SK-N-SH (cell line): ENCODE results near the gene SUPT5H. TPM values are rescaled to one million over a fixed set of nuclear protein-coding genes. Genes with fewer than 3 reads are reported as not detected.

ENCODE experiments used
- CTCF ChIA-PET: fragments of 300-600, 350-600 bp; formaldehyde crosslinking; extraction: SDS; loops from one replicate; lab custom pipeline; 2021; lab: Yijun Ruan, JAX
- POLR2A ChIA-PET: fragments of 350-600 bp; sonication (Branson Sonifier 250); formaldehyde crosslinking; extraction: SDS; loops from one replicate; lab custom pipeline; 2020; ENCODE audit warnings: antibody characterized with exemption, inconsistent platforms; lab: Yijun Ruan, JAX
- DNase-seq: peaks from one replicate; pipeline ENCODE4 v3.0.0; 2012
- H2AFZ ChIP-seq: fragments of 200-600 bp; sonication (generic); 2 replicates; pipeline ENCODE4 v1.8.1; 2016; ENCODE audit warnings: antibody characterized with exemption, mild to moderate bottlenecking, low read depth
- H3F3A ChIP-seq: fragments of 200-600 bp; sonication (generic); replicated peaks from 2 replicates; pipeline ENCODE3; 2016; ENCODE audit warnings: antibody characterized with exemption, mild to moderate bottlenecking; ENCODE audit not compliant: insufficient read depth
- H3K27ac ChIP-seq, 2 experiments: fragments of 200-500 bp in 1 of 2; fragments of 200-600 bp in 1 of 2; sonication (Bioruptor generic) in 1 of 2; sonication (generic), shearing (Covaris generic) in 1 of 2; 2 replicates each; pipeline versions ENCODE4 v1.5.1 to v1.6.1; 2014 to 2016; ENCODE audit warnings: low read depth in 2 of 2, inconsistent platforms in 1 of 2, low read length in 1 of 2, mild to moderate bottlenecking in 1 of 2, mixed read lengths in 1 of 2
- H3K27me3 ChIP-seq: fragments of 200-600 bp; sonication (generic), shearing (Covaris generic); 2 replicates; pipeline ENCODE4 v1.6.1; 2016; ENCODE audit warnings: mixed run types; ENCODE audit not compliant: insufficient read depth
- H3K36me3 ChIP-seq, 2 experiments: fragments of 200-500 bp in 1 of 2; fragments of 200-600 bp in 1 of 2; sonication (Bioruptor generic) in 1 of 2; sonication (generic) in 1 of 2; replicated peaks in 1 of 2; 2 replicates each; pipeline versions ENCODE3 to v1.5.1; 2014 to 2016; ENCODE audit warnings: low read length in 1 of 2, mild to moderate bottlenecking in 1 of 2; ENCODE audit not compliant: insufficient read depth in 2 of 2, control insufficient read depth in 1 of 2
- H3K4me1 ChIP-seq, 2 experiments: fragments of 200-500 bp in 1 of 2; fragments of 200-600 bp in 1 of 2; sonication (Bioruptor generic) in 1 of 2; sonication (generic), shearing (Covaris generic) in 1 of 2; 2 replicates each; pipeline versions ENCODE4 v1.5.1 to v1.6.1; 2014 to 2016; ENCODE audit warnings: low read depth in 1 of 2, low read length in 1 of 2, mixed run types in 1 of 2; ENCODE audit not compliant: insufficient read depth in 2 of 2, control insufficient read depth in 1 of 2
- H3K4me2 ChIP-seq: fragments of 200-600 bp; sonication (generic), shearing (Covaris generic); 2 replicates; pipeline ENCODE4 v1.6.1; 2017; ENCODE audit warnings: mixed run types
- H3K4me3 ChIP-seq, 2 experiments: fragments of 200-500 bp in 1 of 2; fragments of 200-600 bp in 1 of 2; sonication (Bioruptor generic) in 1 of 2; sonication (generic), shearing (Covaris generic) in 1 of 2; 2 replicates each; pipeline versions ENCODE4 v1.5.1 to v1.8.1; 2014 to 2016; ENCODE audit warnings: low read depth in 2 of 2, inconsistent platforms in 1 of 2, low read length in 1 of 2, mild to moderate bottlenecking in 1 of 2, mixed read lengths in 1 of 2, moderate library complexity in 1 of 2
- H3K79me2 ChIP-seq: fragments of 200-600 bp; sonication (generic); 2 replicates; pipeline ENCODE4 v1.8.1; 2017; ENCODE audit warnings: mild to moderate bottlenecking; ENCODE audit not compliant: insufficient read depth
- H3K9ac ChIP-seq: fragments of 200-600 bp; sonication (generic); 2 replicates; pipeline ENCODE4 v1.6.1; 2017; ENCODE audit warnings: mixed run types
- H3K9me2 ChIP-seq: fragments of 200-600 bp; sonication (generic); 2 replicates; pipeline ENCODE4 v1.6.1; 2017; ENCODE audit warnings: mixed run types
- H3K9me3 ChIP-seq: fragments of 200-600 bp; sonication (generic); 2 replicates; pipeline ENCODE4 v1.6.1; 2017; ENCODE audit warnings: mixed run types, mild to moderate bottlenecking, moderate library complexity
- H4K20me1 ChIP-seq: fragments of 200-600 bp; sonication (generic); 2 replicates; pipeline ENCODE4 v1.6.1; 2017; ENCODE audit warnings: mild to moderate bottlenecking, mixed run types; ENCODE audit not compliant: insufficient read depth
- CHD2 ChIP-seq: fragments of 150-350 bp; IDR thresholded peaks from 2 replicates; pipeline ENCODE4 v1.6.1; 2018; ENCODE audit warnings: low read length; ENCODE audit not compliant: partially characterized antibody
- CTCF ChIP-seq: fragments of 200-600 bp; sonication (generic); IDR thresholded peaks from 2 replicates; pipeline ENCODE4 v1.6.1; 2017; ENCODE audit warnings: antibody characterized with exemption, mild to moderate bottlenecking, moderate library complexity
- EP300 ChIP-seq, 2 experiments: IDR thresholded peaks; 2 replicates each; pipeline versions ENCODE4 v1.4.0 to v1.6.1; 2012; ENCODE audit warnings: borderline replicate concordance in 1 of 2, low read depth in 1 of 2, low read length in 1 of 2
- GABPA ChIP-seq: IDR thresholded peaks from 2 replicates; pipeline ENCODE4 v1.4.0; 2012; ENCODE audit warnings: low read depth, mild to moderate bottlenecking
- MEF2A ChIP-seq: IDR thresholded peaks from 2 replicates; pipeline ENCODE4 v1.4.0; 2012; ENCODE audit warnings: low read depth, borderline replicate concordance
- NRF1 ChIP-seq: IDR thresholded peaks from 2 replicates; pipeline ENCODE4 v1.6.1; 2012; ENCODE audit warnings: low read depth, mild to moderate bottlenecking, low read length
- PBX3 ChIP-seq: IDR thresholded peaks from 2 replicates; pipeline ENCODE4; 2012
- POLR2AphosphoS5 ChIP-seq: IDR thresholded peaks from 2 replicates; pipeline ENCODE4 v1.6.1; 2012; ENCODE audit warnings: low read depth, low read length
- RAD21 ChIP-seq: IDR thresholded peaks from 2 replicates; pipeline ENCODE4 v1.6.1; 2012; ENCODE audit warnings: mild to moderate bottlenecking, low read length
- RCOR1 ChIP-seq: fragments of 150-350 bp; IDR thresholded peaks from 2 replicates; pipeline ENCODE4 v1.6.1; 2017; ENCODE audit warnings: antibody characterized with exemption, low read length
- RFX5 ChIP-seq: IDR thresholded peaks from 2 replicates; pipeline ENCODE4 v1.6.1; 2012; ENCODE audit warnings: mild to moderate bottlenecking, improper control_type of control experiment, low read length
- SIN3A ChIP-seq: IDR thresholded peaks from 2 replicates; pipeline ENCODE4 v1.6.1; 2012; ENCODE audit warnings: low read depth, mild to moderate bottlenecking, low read length, moderate library complexity, borderline replicate concordance
- SMC3 ChIP-seq: IDR thresholded peaks from 2 replicates; pipeline ENCODE4 v1.6.1; 2012; ENCODE audit warnings: low read depth, low read length, improper control_type of control experiment
- WGBS: methylation state at CpG from one replicate; pipeline ENCODE4 v1.1.6; 2017; ENCODE audit warnings: low lambda C conversion rate; 5-methylcytosine and 5-hydroxymethylcytosine counted together
- polyA plus RNA-seq, 3 experiments: library from polyadenylated mRNA; depleted of rRNA; stranded (reverse); fragments of >200 nt; gene quantifications; 2 replicates each; pipeline ENCODE4 v1.2.3, GENCODE V29; 2012
- TF ChIP-seq, protein P1 (sequence below): IDR thresholded peaks from 2 replicates; pipeline ENCODE4 v1.4.0; 2012; ENCODE audit warnings: low read depth, borderline replicate concordance
- TF ChIP-seq, protein P2 (sequence below): IDR thresholded peaks from 2 replicates; pipeline ENCODE4 v1.4.0; 2012; ENCODE audit warnings: low read depth, borderline replicate concordance
- TF ChIP-seq, protein P3 (sequence below): IDR thresholded peaks from 2 replicates; pipeline ENCODE4 v1.4.0; 2012; ENCODE audit warnings: low read depth

Gene SUPT5H
- polyA plus RNA-seq, 1 of the 3 experiments (the other 2 are of a cell fraction) = 137 TPM

GRCh38 chr19:39445196-39446111, at the start of gene SUPT5H (continued):
- TF ChIP-seq, protein P1, sequence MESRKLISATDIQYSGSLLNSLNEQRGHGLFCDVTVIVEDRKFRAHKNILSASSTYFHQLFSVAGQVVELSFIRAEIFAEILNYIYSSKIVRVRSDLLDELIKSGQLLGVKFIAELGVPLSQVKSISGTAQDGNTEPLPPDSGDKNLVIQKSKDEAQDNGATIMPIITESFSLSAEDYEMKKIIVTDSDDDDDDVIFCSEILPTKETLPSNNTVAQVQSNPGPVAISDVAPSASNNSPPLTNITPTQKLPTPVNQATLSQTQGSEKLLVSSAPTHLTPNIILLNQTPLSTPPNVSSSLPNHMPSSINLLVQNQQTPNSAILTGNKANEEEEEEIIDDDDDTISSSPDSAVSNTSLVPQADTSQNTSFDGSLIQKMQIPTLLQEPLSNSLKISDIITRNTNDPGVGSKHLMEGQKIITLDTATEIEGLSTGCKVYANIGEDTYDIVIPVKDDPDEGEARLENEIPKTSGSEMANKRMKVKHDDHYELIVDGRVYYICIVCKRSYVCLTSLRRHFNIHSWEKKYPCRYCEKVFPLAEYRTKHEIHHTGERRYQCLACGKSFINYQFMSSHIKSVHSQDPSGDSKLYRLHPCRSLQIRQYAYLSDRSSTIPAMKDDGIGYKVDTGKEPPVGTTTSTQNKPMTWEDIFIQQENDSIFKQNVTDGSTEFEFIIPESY = peak; percentile 100
- no peak for TF ChIP-seq PBX3
- no peak for TF ChIP-seq SMC3
- no peak for TF ChIP-seq EP300 (IDR thresholded peaks at IDR 0.05; ENCODE audit: borderline replicate concordance in 1 of 2, low read depth in 1 of 2, low read length in 1 of 2)
- peak; percentile 100 for TF ChIP-seq CHD2
- TF ChIP-seq, protein P2, sequence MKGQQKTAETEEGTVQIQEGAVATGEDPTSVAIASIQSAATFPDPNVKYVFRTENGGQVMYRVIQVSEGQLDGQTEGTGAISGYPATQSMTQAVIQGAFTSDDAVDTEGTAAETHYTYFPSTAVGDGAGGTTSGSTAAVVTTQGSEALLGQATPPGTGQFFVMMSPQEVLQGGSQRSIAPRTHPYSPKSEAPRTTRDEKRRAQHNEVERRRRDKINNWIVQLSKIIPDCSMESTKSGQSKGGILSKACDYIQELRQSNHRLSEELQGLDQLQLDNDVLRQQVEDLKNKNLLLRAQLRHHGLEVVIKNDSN = no peak; the same call in 1 of the 2 replicates
- TF ChIP-seq MEF2A = no peak
- peak; percentile 88 for TF ChIP-seq GABPA
- TF ChIP-seq, protein P3, sequence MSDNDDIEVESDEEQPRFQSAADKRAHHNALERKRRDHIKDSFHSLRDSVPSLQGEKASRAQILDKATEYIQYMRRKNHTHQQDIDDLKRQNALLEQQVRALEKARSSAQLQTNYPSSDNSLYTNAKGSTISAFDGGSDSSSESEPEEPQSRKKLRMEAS = peak; percentile 95
- peak; percentile 99 for TF ChIP-seq SIN3A

DNA sequence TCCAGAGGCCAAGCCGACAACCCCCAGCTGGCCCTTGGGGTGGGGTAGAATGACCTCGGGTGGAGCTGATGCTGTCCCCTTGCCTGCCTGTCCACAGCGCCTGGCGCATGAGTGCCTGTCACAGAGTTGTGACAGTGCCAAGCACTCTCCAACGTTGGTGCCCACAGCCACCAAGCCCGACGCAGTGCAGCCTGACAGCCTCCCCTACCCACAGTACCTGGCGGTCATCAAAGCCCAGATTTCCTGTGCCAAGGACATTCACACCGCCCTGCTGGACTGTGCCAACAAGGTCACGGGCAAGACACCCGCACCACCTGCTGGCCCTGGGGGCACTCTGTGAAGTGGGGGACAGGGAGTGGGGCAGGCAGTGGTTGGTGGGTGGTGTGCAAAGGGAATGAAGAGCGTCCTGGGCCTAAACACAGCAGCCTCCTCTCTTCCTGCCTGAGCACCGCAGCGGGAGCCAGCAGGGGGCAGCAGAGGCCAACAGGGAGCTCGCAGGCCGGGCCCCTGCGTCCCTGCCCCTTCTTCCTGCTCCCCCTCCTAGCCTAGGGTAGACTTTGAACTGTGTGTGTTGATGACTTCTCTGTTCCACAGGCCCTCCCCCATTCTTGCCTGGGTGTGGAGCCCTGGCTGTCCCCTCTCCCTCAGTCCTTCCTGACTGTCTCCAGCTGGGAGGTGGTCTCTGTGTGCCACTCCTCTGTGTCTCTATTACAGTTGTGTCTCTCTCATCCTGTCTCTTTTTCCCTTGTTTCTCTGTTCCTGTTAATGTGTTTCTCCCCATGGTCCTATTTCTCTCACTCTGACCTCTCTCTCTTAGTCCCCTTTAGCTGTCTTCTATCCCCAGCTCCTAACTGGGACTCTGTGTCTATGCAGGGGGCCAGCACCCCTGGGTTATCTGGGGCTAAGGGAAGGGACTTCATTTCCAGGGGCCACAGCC, 47.8 kb upstream of the SUPT5H start:
- 32% methylated on average over 15 of the region's 17 CpGs for WGBS
- H3F3A ChIP-seq = peaks cover 30% of the 10 kb centered on the region
- no peaks in the 10 kb centered on the region for H3K9me2 ChIP-seq
- peak overlapping the region in 1 of 2 experiments; percentile 77; a peak in 3 of 4 replicates for H3K27ac ChIP-seq
- no peaks in the 10 kb centered on the region for H3K9me3 ChIP-seq
- H4K20me1 ChIP-seq = no peaks in the 10 kb centered on the region
- H3K36me3 ChIP-seq = peaks cover 3 to 7% of the 10 kb centered on the region in 2 experiments
- peaks cover 29% of the 10 kb centered on the region for H3K79me2 ChIP-seq
- DNase-seq = peak; percentile 92
- peak overlapping the region; percentile 57 for H3K4me2 ChIP-seq
- H3K4me3 ChIP-seq = peak overlapping the region in 1 of 2 experiments; percentile 35; a peak in 1 of 4 replicates
- no peak overlapping the region for H2AFZ ChIP-seq
- TF ChIP-seq RFX5 (no peak), NRF1 (peak; percentile 15; the same call in 1 of the 2 replicates), RAD21 (peak; percentile 90), MEF2A (no peak), RCOR1 (no peak), POLR2AphosphoS5 (0 out of 2 replicates have a peak, but pooled peaks have one; percentile 22), PBX3 (no peak), CTCF (peak; percentile 91), SIN3A (peak; percentile 54; the same call in 1 of the 2 replicates), SMC3 (peak; percentile 98)
- POLR2A ChIA-PET = interaction anchor here (0.7 to 1.3 kb wide), 3 partner anchors 9 to 38 kb away, joined by 3 to 8 read pairs (median 4); partner anchors contain the start of genes RPS16 and ZFP36
- no peaks in the 10 kb centered on the region for H3K27me3 ChIP-seq
- CTCF ChIA-PET = interaction anchor here (0.5 to 6.5 kb wide), 27 partner anchors 10 to 763 kb away, joined by 3 to 106 read pairs (median 4); partner anchors contain the start of genes EID2B, PLEKHG2, RPS16 and SAMD4B
- H3K4me1 ChIP-seq = peaks cover 12 to 24% of the 10 kb centered on the region in 2 experiments; a peak in 3 of 4 replicates
- peak overlapping the region; percentile 47; the same call in 1 of the 2 replicates for H3K9ac ChIP-seq
